ENCODE results near the gene NTSR1. TPM values are rescaled to one million over a fixed set of nuclear protein-coding genes. Genes with fewer than 3 reads are reported as not detected.

Gene NTSR1
- total RNA-seq, 1 experiment from 2014 or later: 7.8 TPM

GRCh38 chr20:62776692-62777527, 68.3 kb downstream of the NTSR1 start:
- H3K9me2 ChIP-seq (replicated peaks; ENCODE audit: low read length): no peaks in the 10 kb centered on the region
- peak; percentile 68 for ATAC-seq
- no TSS peak for BruUV-seq (replicated peaks)
- no peak overlapping the region for H3K9ac ChIP-seq (ENCODE audit: low read length)
- H3K4me1 ChIP-seq (ENCODE audit: insufficient read depth, low read length): peaks cover 5% of the 10 kb centered on the region; the same call in 1 of the 2 replicates
- H3K27me3 ChIP-seq (ENCODE audit: low read length): no peaks in the 10 kb centered on the region
- no peak for TF ChIP-seq EZH2 (IDR thresholded peaks at IDR 0.05; ENCODE audit: low read length, unreplicated experiment)
- TF ChIP-seq EZH2phosphoT487 (IDR thresholded peaks at IDR 0.05; ENCODE audit: borderline replicate concordance, low read length): no peak
- no peak for TF ChIP-seq CTCF (conservative IDR thresholded peaks at IDR 0.05; ENCODE audit: low read depth, low read length)
- intact Hi-C loops (cut with micrococcal nuclease): no loop called here
- no peaks in the 10 kb centered on the region for H3K9me3 ChIP-seq (ENCODE audit: low read length)
- H3F3A ChIP-seq (ENCODE audit: low read length, unreplicated experiment): no peaks in the 10 kb centered on the region
- H3K79me2 ChIP-seq (ENCODE audit: low read length): no peaks in the 10 kb centered on the region
- no peak overlapping the region; the same call in 1 of the 2 replicates for H3K4me2 ChIP-seq (ENCODE audit: low read length)
- no peak overlapping the region for H3K27ac ChIP-seq (ENCODE audit: low read length)
- H4K20me1 ChIP-seq (ENCODE audit: low read length): no peaks in the 10 kb centered on the region
- H3K36me3 ChIP-seq (ENCODE audit: low read depth, low read length): no peaks in the 10 kb centered on the region
- CTCF ChIA-PET: no interaction called here
- peak; percentile 62 for DNase-seq
- no peak overlapping the region for H3K4me3 ChIP-seq (ENCODE audit: low read length)
- POLR2A ChIA-PET (ENCODE audit: unreplicated experiment): no interaction called here
- H2AFZ ChIP-seq (ENCODE audit: low read length): peak overlapping the region; percentile 48; the same call in 1 of the 2 replicates

- no peak overlapping the region for H3K4me2 ChIP-seq (ENCODE audit: low read length)
- ATAC-seq (no peak), DNase-seq (no peak)
- H3K9me2 ChIP-seq (replicated peaks; ENCODE audit: low read length): no peaks in the 10 kb centered on the region
- H4K20me1 ChIP-seq (ENCODE audit: low read length): no peaks in the 10 kb centered on the region
- CTCF ChIA-PET: no interaction called here
- no peaks in the 10 kb centered on the region for H3F3A ChIP-seq (ENCODE audit: low read length, unreplicated experiment)
- POLR2A ChIA-PET (ENCODE audit: unreplicated experiment): no interaction called here
- no peak overlapping the region for H3K9ac ChIP-seq (ENCODE audit: low read length)
- no peak overlapping the region for H3K27ac ChIP-seq (ENCODE audit: low read length)
- intact Hi-C loops (cut with micrococcal nuclease): no loop called here
- H3K79me2 ChIP-seq (ENCODE audit: low read length): no peaks in the 10 kb centered on the region
- no peak overlapping the region for H3K4me3 ChIP-seq (ENCODE audit: low read length)
- BruUV-seq (replicated peaks): no TSS peak
- TF ChIP-seq EZH2 (IDR thresholded peaks at IDR 0.05; ENCODE audit: low read length, unreplicated experiment) (no peak), EZH2phosphoT487 (IDR thresholded peaks at IDR 0.05; ENCODE audit: borderline replicate concordance, low read length) (no peak), CTCF (conservative IDR thresholded peaks at IDR 0.05; ENCODE audit: low read depth, low read length) (no peak)
- H3K27me3 ChIP-seq (ENCODE audit: low read length): no peaks in the 10 kb centered on the region
- no peaks in the 10 kb centered on the region for H3K9me3 ChIP-seq (ENCODE audit: low read length)
- peaks cover 5% of the 10 kb centered on the region; the same call in 1 of the 2 replicates for H3K4me1 ChIP-seq (ENCODE audit: insufficient read depth, low read length)
- H2AFZ ChIP-seq (ENCODE audit: low read length): no peak overlapping the region
- H3K36me3 ChIP-seq (ENCODE audit: low read depth, low read length): no peaks in the 10 kb centered on the region
Measured at GRCh38 chr20:62777528-62777830, 68.8 kb downstream of the NTSR1 start.

GRCh38 chr20:62778058-62778457, 69.4 kb downstream of the NTSR1 start:
- intact Hi-C loops (cut with micrococcal nuclease): no loop called here
- no peaks in the 10 kb centered on the region for H3K27me3 ChIP-seq (ENCODE audit: low read length)
- no peaks in the 10 kb centered on the region for H4K20me1 ChIP-seq (ENCODE audit: low read length)
- H3K4me2 ChIP-seq (ENCODE audit: low read length): no peak overlapping the region
- no peaks in the 10 kb centered on the region for H3K36me3 ChIP-seq (ENCODE audit: low read depth, low read length)
- ChIA-PET POLR2A (ENCODE audit: unreplicated experiment) (no interaction called here), CTCF (no interaction called here)
- no peaks in the 10 kb centered on the region for H3F3A ChIP-seq (ENCODE audit: low read length, unreplicated experiment)
- H3K27ac ChIP-seq (ENCODE audit: low read length): no peak overlapping the region
- no peak overlapping the region for H2AFZ ChIP-seq (ENCODE audit: low read length)
- H3K9ac ChIP-seq (ENCODE audit: low read length): no peak overlapping the region
- no peaks in the 10 kb centered on the region for H3K9me2 ChIP-seq (replicated peaks; ENCODE audit: low read length)
- DNase-seq (no peak), ATAC-seq (no peak)
- H3K4me1 ChIP-seq (ENCODE audit: insufficient read depth, low read length): peaks cover 5% of the 10 kb centered on the region; the same call in 1 of the 2 replicates
- no peak overlapping the region for H3K4me3 ChIP-seq (ENCODE audit: low read length)
- no TSS peak for BruUV-seq (replicated peaks)
- H3K79me2 ChIP-seq (ENCODE audit: low read length): no peaks in the 10 kb centered on the region
- no peaks in the 10 kb centered on the region for H3K9me3 ChIP-seq (ENCODE audit: low read length)
- TF ChIP-seq EZH2phosphoT487 (IDR thresholded peaks at IDR 0.05; ENCODE audit: borderline replicate concordance, low read length) (no peak), CTCF (conservative IDR thresholded peaks at IDR 0.05; ENCODE audit: low read depth, low read length) (no peak), EZH2 (IDR thresholded peaks at IDR 0.05; ENCODE audit: low read length, unreplicated experiment) (no peak)
